ENCODE results near the gene ANHX.

Gene ANHX

GRCh38 chr12:133180669-133181068, 55.0 kb downstream of the ANHX start:
- no peak overlapping the region for H3K27ac Mint-ChIP-seq
- H3K9me3 Mint-ChIP-seq = peaks cover 72% of the 10 kb centered on the region
- H3K4me1 Mint-ChIP-seq (ENCODE audit: low read depth) = peaks cover 10% of the 10 kb centered on the region
- intact Hi-C loops (cut with micrococcal nuclease) = loop anchor here (1.0 kb wide), 3 partner anchors 50 to 194 kb away; partner anchors contain the start of genes ZNF10, ZNF140, ZNF26 and ZNF891
- H3K27me3 Mint-ChIP-seq = no peaks in the 10 kb centered on the region
- H3K36me3 Mint-ChIP-seq (ENCODE audit: low read depth) = peaks cover 46% of the 10 kb centered on the region
- no peak overlapping the region for H3K4me3 Mint-ChIP-seq

- Mint-ChIP-seq H3K4me3 (no peak overlapping the region), H3K27ac (no peak overlapping the region), H3K9me3 (peaks cover 86% of the 10 kb centered on the region), H3K4me1 (ENCODE audit: low read depth) (no peaks in the 10 kb centered on the region), H3K36me3 (ENCODE audit: low read depth) (no peaks in the 10 kb centered on the region), H3K27me3 (no peaks in the 10 kb centered on the region)
- intact Hi-C loops (cut with micrococcal nuclease) = no loop called here
These were observed 60.8 kb downstream of the ANHX start for GRCh38 chr12:133174901-133175300.

- H3K9me3 Mint-ChIP-seq = peaks cover 88% of the 10 kb centered on the region
- intact Hi-C loops (cut with micrococcal nuclease) = no loop called here
- H3K36me3 Mint-ChIP-seq (ENCODE audit: low read depth) = no peaks in the 10 kb centered on the region
These were observed 63.2 kb downstream of the ANHX start for GRCh38 chr12:133172491-133172890.

More at GRCh38 chr12:133172491-133172890, 63.2 kb downstream of the ANHX start:
- no peaks in the 10 kb centered on the region for H3K27me3 Mint-ChIP-seq
- H3K4me3 Mint-ChIP-seq = no peak overlapping the region
- H3K4me1 Mint-ChIP-seq (ENCODE audit: low read depth) = no peaks in the 10 kb centered on the region
- no peak overlapping the region for H3K27ac Mint-ChIP-seq

Measured in dendritic cell treated with granulocyte-macrophage colony-stimulating factor and Interleukin-4, amounts not matched to agents 40 ng/mL and 50 ng/mL, for 4 days (primary cell).